Heart right ventricle (tissue), 16 donors: ENCODE data around the gene CYS1. TPM values are rescaled to one million over a fixed set of nuclear protein-coding genes. Genes with fewer than 3 reads are reported as not detected.
"Not testable (repeated sequence)": the region's sequence is repeated elsewhere in the genome, so short reads cannot be mapped to it uniquely, and the experiment has no call there.

Experiments used
- ATAC-seq, 8 donors: fragments of 200-7000 bp; cut with Tn5 transposase; one replicate each; pipeline ENCODE4 v1.9.1; 2020; ENCODE audit warnings: mild to moderate bottlenecking in 8 of 8, moderate library complexity in 8 of 8, moderate number of reproducible peaks in 1 of 8
- DNase-seq, 2 donors: peaks; one replicate each; pipeline ENCODE4 v3.0.0-alpha.2; 2020
- H3K27ac ChIP-seq, 10 donors: fragments of 200-600 bp; sonication (generic) in 2 of 10; one replicate each; pipeline versions ENCODE4 v1.5.0 to v1.8.0; 2020 to 2022; ENCODE audit warnings: mild to moderate bottlenecking in 3 of 10
- H3K27me3 ChIP-seq, 7 donors: fragments of 200-600 bp; one replicate each; pipeline ENCODE4 v1.8.0; 2021 to 2022; ENCODE audit warnings: mild to moderate bottlenecking in 2 of 7
- H3K36me3 ChIP-seq, 9 donors: fragments of 200-600 bp; sonication (generic) in 1 of 9; one replicate each; pipeline versions ENCODE4 v1.5.0 to v1.8.0; 2020 to 2022; ENCODE audit warnings: mild to moderate bottlenecking in 2 of 9
- H3K4me1 ChIP-seq, 9 donors: fragments of 200-600 bp; sonication (generic) in 1 of 9; one replicate each; pipeline versions ENCODE4 v1.5.0 to v1.8.0; 2020 to 2022; ENCODE audit warnings: mild to moderate bottlenecking in 4 of 9
- H3K4me3 ChIP-seq, 10 donors: fragments of 200-600 bp; sonication (generic) in 2 of 10; one replicate each; pipeline versions ENCODE4 v1.5.0 to v1.8.0; 2020 to 2022; ENCODE audit warnings: mild to moderate bottlenecking in 7 of 10, moderate library complexity in 2 of 10
- H3K9me3 ChIP-seq, 11 donors: fragments of 200-600 bp in 10 of 11; sonication (generic) in 2 of 11; one replicate each; pipeline versions ENCODE4 v1.5.0 to v1.8.0; 2013 to 2022; ENCODE audit warnings: mild to moderate bottlenecking in 2 of 11, control low read depth in 1 of 11, moderate library complexity in 1 of 11
- WGBS, 2 donors: extraction: QIAGEN DNeasy Blood & Tissue Kit; methylation state at CpG; one replicate each; pipeline ENCODE4 v1.1.7; 2013; ENCODE audit warnings: inconsistent platforms in 1 of 2; 5-methylcytosine and 5-hydroxymethylcytosine counted together
- intact Hi-C, 10 donors: fragments of 100-400 bp; cut with DNase I; formaldehyde crosslinking; loops; one replicate each; pipeline versions ENCODE4 v1.11.1 to v1.14.2; 2022
- polyA plus RNA-seq, 2 donors: library from polyadenylated mRNA; stranded (reverse); fragments of 200-250 nt; gene quantifications; one replicate each; pipeline ENCODE4 v1.2.3, GENCODE V29; 2013
- total RNA-seq, 10 donors: library from RNA; stranded (reverse); fragmentation: NEBNext Ultra II Directional in 3 of 10; extraction: Animal tissue kit (Norgen Biotek cat#: 25700) in 3 of 10; gene quantifications; one replicate each; pipeline versions ENCODE4 v1.2.1 to v1.2.4, GENCODE V29; 2021 to 2023
- TF ChIP-seq, protein P1 (sequence below), 9 donors: fragments of 200-600 bp; sonication (generic) in 2 of 9; IDR thresholded peaks; one replicate each; pipeline versions ENCODE4 v1.5.0 to v1.8.0; 2021 to 2022; ENCODE audit warnings: antibody characterized with exemption in 9 of 9, mild to moderate bottlenecking in 5 of 9, moderate library complexity in 1 of 9
- donor health status: Arrhythmogenic right ventricular cardiomyopathy.
- donor health status: ischemic (EF 13 %, LVEDD 7.1; RV severe dilation, severe dysfunction).
- donor health status: healthy with polysubstance abuse.
- donor health status: DM: no; HTN: yes; CAD: no.
- donor health status: DM: no; HTN: no; CAD: no.
- donor health status: ischemic (EF 25% LVEDD 6.9; RV normal size, moderate dysfunction).
- donor health status: ischemic (EF 25% LVEDD 5.7; RV mildly dilated, moderate dysfunction).
- donor health status: healthy.
- donor health status: DM: yes; HTN: yes; CAD: no.
- donor health status: Ischemic cardiomyopathy.
- donor health status: ischemic (EF 35%, LVEDD 5.7; RV mildly dilated, moderate dysfunction).
- donor health status: nonischemic (EF 11% LVEDD 7.7; RV severe dilation, severe dysfunction).
- donor health status: DM: yes; HTN: yes; CAD: no.
- donor health status: PGD.
- donor health status: ischemic (EF 29% LVEDD 5.4; RV normal size, mild dysfunction).
- donor health status: nonischemic (EF 23%, LVEDD 6.1; RV moderate dilation, normal function).

CYS1 gene
- total and polyA plus RNA-seq, 12 donors: 0.38 to 7.2 (median 2.8) TPM

DNA sequence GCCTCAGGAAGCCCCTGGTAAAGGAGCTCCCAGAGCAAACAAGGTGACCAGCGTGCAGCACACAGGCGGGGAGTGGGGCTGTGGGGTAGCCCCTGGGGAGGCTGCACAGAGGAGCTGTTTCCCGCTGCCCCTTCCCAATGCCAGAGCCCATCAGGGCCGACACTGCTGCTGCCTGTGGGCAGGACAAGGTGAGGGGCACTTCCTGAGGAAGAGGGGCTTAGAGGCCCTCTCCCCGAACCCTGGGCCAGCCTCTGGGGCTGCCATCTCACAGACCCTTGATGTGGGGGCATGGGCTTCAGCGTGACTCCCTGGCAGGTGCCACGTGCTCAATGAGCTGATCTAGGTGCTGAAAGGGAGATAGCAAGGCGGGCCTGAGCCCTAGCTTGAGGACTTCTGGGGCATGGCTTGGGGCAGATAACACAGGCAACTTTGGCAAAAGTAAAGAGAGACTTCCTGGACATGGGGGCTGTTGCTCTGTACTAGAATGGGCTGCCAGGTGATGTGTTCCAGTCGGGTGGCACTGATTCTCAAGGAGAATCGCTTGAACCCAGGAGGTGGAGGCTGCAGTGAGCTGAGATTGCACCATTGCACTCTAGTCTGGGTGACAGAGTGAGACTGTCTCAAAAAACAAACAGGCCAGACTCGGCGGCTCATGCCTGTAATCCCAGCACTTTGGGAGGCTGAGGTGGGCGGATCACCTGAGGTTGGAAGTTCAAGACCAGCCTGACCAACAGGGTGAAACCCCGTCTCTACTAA is 46.8 kb downstream of the CYS1 start:
- 67 to 74% methylated on average over 14 of the region's 14 CpGs for WGBS, 2 donors
- intact Hi-C loops: loop anchor here in 1 of 10 donors (2.0 kb wide), 1 partner anchor 23 kb away; no protein-coding TSS in a partner anchor
- TF ChIP-seq, protein P1, sequence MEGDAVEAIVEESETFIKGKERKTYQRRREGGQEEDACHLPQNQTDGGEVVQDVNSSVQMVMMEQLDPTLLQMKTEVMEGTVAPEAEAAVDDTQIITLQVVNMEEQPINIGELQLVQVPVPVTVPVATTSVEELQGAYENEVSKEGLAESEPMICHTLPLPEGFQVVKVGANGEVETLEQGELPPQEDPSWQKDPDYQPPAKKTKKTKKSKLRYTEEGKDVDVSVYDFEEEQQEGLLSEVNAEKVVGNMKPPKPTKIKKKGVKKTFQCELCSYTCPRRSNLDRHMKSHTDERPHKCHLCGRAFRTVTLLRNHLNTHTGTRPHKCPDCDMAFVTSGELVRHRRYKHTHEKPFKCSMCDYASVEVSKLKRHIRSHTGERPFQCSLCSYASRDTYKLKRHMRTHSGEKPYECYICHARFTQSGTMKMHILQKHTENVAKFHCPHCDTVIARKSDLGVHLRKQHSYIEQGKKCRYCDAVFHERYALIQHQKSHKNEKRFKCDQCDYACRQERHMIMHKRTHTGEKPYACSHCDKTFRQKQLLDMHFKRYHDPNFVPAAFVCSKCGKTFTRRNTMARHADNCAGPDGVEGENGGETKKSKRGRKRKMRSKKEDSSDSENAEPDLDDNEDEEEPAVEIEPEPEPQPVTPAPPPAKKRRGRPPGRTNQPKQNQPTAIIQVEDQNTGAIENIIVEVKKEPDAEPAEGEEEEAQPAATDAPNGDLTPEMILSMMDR (IDR thresholded peaks at IDR 0.05): no peak
- DNase-seq (no peak), ATAC-seq (peak in 1 of 8 donors; percentile 33)
- Histone ChIP-seq H3K27ac (peak overlapping the region in 4 of 10 donors; percentile 4 to 83 (median 20)), H3K36me3 (no peaks in the 10 kb centered on the region), H3K4me3 (no peak overlapping the region), H3K4me1 (peaks cover 22 to 77% (median 64%) of the 10 kb centered on the region in 9 donors), H3K9me3 (no peaks in the 10 kb centered on the region), H3K27me3 (no peaks in the 10 kb centered on the region)

GRCh38 chr2:10032746-10033105 is 47.5 kb downstream of the CYS1 start:
- Histone ChIP-seq H3K4me3 (no peak overlapping the region), H3K9me3 (no peaks in the 10 kb centered on the region), H3K36me3 (no peaks in the 10 kb centered on the region), H3K4me1 (peaks cover 27 to 79% (median 65%) of the 10 kb centered on the region in 9 donors), H3K27me3 (no peaks in the 10 kb centered on the region), H3K27ac (peak overlapping the region in 2 of 10 donors; percentile 35 to 83)
- no peak for ATAC-seq
- 96 to 98% methylated on average over 7 of the region's 7 CpGs for WGBS, 2 donors
- intact Hi-C loops: loop anchor here in 1 of 10 donors (2.0 kb wide), 1 partner anchor 22 kb away; no protein-coding TSS in a partner anchor
- TF ChIP-seq, protein P1 (IDR thresholded peaks at IDR 0.05): no peak
- DNase-seq: no peak

DNA sequence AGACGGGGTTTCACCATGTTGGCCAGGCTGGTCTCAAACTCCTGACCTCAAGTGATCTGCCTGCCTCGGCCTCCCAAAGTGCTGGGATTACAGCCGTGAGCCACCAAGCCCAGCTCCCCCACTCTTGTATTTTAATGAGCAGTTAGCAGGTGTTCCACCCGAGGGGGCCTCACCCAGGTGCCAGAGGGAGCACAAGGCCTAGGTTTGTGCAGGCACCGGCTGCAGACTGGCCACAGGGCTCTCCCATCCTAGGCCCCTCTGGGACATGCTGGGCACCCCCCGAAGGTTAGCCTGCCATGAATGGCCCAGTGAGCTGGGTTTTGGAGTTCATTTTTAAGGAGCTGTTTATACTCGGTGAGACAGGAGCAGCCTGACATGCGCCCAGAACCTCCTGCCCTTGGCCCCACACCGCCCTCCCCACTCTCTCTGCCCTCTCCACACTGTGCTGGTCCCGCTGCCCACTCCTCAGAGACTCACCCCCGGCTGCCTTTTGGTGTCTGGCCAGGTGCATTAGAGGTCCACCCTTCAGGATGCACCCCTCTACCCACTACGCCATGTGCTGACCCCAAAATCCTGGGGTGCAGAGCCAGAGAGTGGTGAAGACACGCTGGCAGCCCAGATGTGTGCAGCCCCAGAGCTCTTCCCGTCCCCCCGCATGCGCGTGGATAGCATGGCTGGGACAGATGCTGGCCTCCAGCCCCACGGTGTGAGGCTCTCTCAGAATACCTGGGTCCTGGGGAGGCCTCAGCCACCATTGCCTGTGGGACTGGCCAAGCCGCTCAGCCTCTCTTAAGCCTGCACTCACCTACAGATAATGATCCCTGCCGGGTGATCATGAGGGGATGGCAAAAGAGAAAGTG is 48.1 kb downstream of the CYS1 start:
- Histone ChIP-seq H3K36me3 (no peaks in the 10 kb centered on the region), H3K4me3 (no peak overlapping the region), H3K27ac (no peak overlapping the region), H3K4me1 (peaks cover 27 to 73% (median 61%) of the 10 kb centered on the region in 9 donors), H3K9me3 (no peaks in the 10 kb centered on the region), H3K27me3 (no peaks in the 10 kb centered on the region)
- TF ChIP-seq, protein P1 (IDR thresholded peaks at IDR 0.05): no peak
- ATAC-seq (no peak), DNase-seq (no peak)
- 92 to 93% methylated on average over 20 of the region's 20 CpGs for WGBS, 2 donors
- intact Hi-C loops: loop anchor here in 1 of 10 donors (2.0 kb wide), 1 partner anchor 21 kb away; no protein-coding TSS in a partner anchor

DNA sequence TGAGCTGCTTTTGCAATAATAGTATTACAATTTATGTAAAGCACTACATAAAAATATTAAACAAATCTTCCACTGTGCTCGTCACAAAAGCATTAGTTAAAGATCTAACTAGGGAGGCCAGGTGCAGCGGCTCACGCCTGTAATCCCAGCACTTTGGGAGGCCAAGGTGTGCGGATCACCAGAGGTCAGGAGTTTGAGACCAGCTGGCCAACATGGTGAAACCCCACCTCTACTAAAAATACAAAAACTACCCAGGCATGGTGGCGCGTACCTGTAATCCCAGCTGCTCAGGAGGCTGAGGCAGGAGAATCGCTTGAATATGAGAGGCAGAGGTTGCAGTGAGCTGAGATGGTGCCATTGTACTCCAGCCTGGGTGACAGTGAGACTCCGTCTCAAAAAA is 49.4 kb downstream of the CYS1 start:
- H3K4me1 ChIP-seq: peaks cover 14 to 60% (median 48%) of the 10 kb centered on the region in 9 donors
- not testable (repeated sequence) for DNase-seq

More for the DNA sequence above, 49.4 kb downstream of the CYS1 start:
- H3K9me3 ChIP-seq, intact Hi-C loops, H3K36me3 ChIP-seq, H3K4me3 ChIP-seq, ATAC-seq, H3K27me3 ChIP-seq: not testable (repeated sequence)
- peak overlapping the region in 7 of 10 donors; percentile 80 to 91 (median 88) for H3K27ac ChIP-seq
- WGBS, 2 donors: 91 to 97% methylated on average over 8 of the region's 8 CpGs
